Sigmoid colon (tissue), 7 donors: ENCODE results near the gene SLC24A4. TPM values are rescaled to one million over a fixed set of nuclear protein-coding genes. Genes with fewer than 3 reads are reported as not detected.

Experiments
- DNase-seq: peaks from one replicate; pipeline ENCODE4 v3.0.0-alpha.2; 2019
- H3K27ac ChIP-seq, 4 donors: fragments of 200-600 bp; sonication (generic); one replicate each; pipeline ENCODE4 v1.5.1; 2016 to 2019; ENCODE audit warnings: mild to moderate bottlenecking in 1 of 4
- H3K27me3 ChIP-seq, 3 donors: fragments of 200-600 bp; sonication (generic); one replicate each; pipeline ENCODE4 v1.5.1; 2019; ENCODE audit warnings: mild to moderate bottlenecking in 1 of 3
- H3K36me3 ChIP-seq, 4 donors: fragments of 200-600 bp; sonication (generic); one replicate each; pipeline ENCODE4 v1.5.1; 2016 to 2019
- H3K4me1 ChIP-seq, 4 donors: fragments of 200-600 bp; sonication (generic); one replicate each; pipeline ENCODE4 v1.5.1; 2017 to 2019
- H3K4me3 ChIP-seq, 4 donors: fragments of 200-600 bp; sonication (generic); one replicate each; pipeline ENCODE4 v1.5.1; 2017 to 2019; ENCODE audit warnings: mild to moderate bottlenecking in 2 of 4, moderate library complexity in 1 of 4
- H3K9me3 ChIP-seq, 4 donors: fragments of 200-600 bp in 3 of 4; sonication (generic) in 3 of 4; one replicate each; pipeline versions ENCODE4 v1.5.1 to v1.6.1; 2013 to 2019
- CTCF ChIP-seq, 4 experiments: fragments of 450-650 bp in 3 of 4; fragments of 200-600 bp in 1 of 4; IDR thresholded peaks; one replicate each; pipeline ENCODE4 v1.5.1; 2016 to 2019; ENCODE audit warnings: antibody characterized with exemption in 4 of 4, mild to moderate bottlenecking in 3 of 4, moderate library complexity in 2 of 4
- EP300 ChIP-seq, 4 donors: sonication (generic); formaldehyde crosslinking; IDR thresholded peaks; one replicate each; pipeline ENCODE4 v1.6.1; 2017; ENCODE audit warnings: antibody characterized with exemption in 4 of 4
- POLR2A ChIP-seq, 2 donors: fragments of 450-650 bp; IDR thresholded peaks; one replicate each; pipeline ENCODE4 v1.6.1; 2016; ENCODE audit warnings: antibody characterized with exemption in 2 of 2, mild to moderate bottlenecking in 2 of 2, moderate library complexity in 2 of 2
- POLR2AphosphoS5 ChIP-seq, 4 donors: sonication (generic); formaldehyde crosslinking; IDR thresholded peaks; one replicate each; pipeline ENCODE4 v1.6.1; 2017; ENCODE audit warnings: antibody characterized with exemption in 4 of 4
- WGBS, 2 donors: extraction: QIAGEN DNeasy Blood & Tissue Kit; methylation state at CpG; one replicate each; pipeline ENCODE4 v1.1.7; 2013; 5-methylcytosine and 5-hydroxymethylcytosine counted together
- intact Hi-C: fragments of 100-400 bp; cut with DNase I; formaldehyde crosslinking; loops from one replicate; pipeline ENCODE4 v1.15.1; 2023
- polyA plus RNA-seq, 3 donors: library from polyadenylated mRNA; stranded (reverse); fragments of 200-250 nt; gene quantifications; one replicate each; pipeline ENCODE4 v1.2.3, GENCODE V29; 2013
- total RNA-seq, 4 donors: library from RNA; depleted of rRNA; stranded (reverse); fragments of >200 nt; gene quantifications; one replicate each; pipeline ENCODE4 v1.1.0, GENCODE V29; 2016
- donor health status: healthy with polysubstance abuse.
- donor health status: Bipolar disorder and iron deficiency.
- donor health status: healthy.

The SLC24A4 gene
- total and polyA plus RNA-seq, 7 donors = under 0.01 to 1.4 (median 0.77) TPM; not detected in 1

- intact Hi-C loops = no loop called here
- Histone ChIP-seq H3K27me3 (peaks cover 0 to 6% (median 5%) of the 10 kb centered on the region in 3 donors), H3K4me3 (no peak overlapping the region), H3K9me3 (no peaks in the 10 kb centered on the region), H3K36me3 (no peaks in the 10 kb centered on the region), H3K4me1 (no peaks in the 10 kb centered on the region), H3K27ac (no peak overlapping the region)
- TF ChIP-seq EP300 (IDR thresholded peaks at IDR 0.05) (no peak), POLR2AphosphoS5 (IDR thresholded peaks at IDR 0.05) (no peak), POLR2A (IDR thresholded peaks at IDR 0.05) (no peak), CTCF (IDR thresholded peaks at IDR 0.05) (no peak)
- WGBS, 2 donors = 32 to 48% methylated on average over 9 of the region's 9 CpGs
- no peak for DNase-seq
Measured at GRCh38 chr14:92288994-92289660, 33.8 kb upstream of the SLC24A4 start.

GRCh38 chr14:92292673-92293072 is 30.3 kb upstream of the SLC24A4 start:
- 46 to 91% methylated on average over 2 of the region's 2 CpGs for WGBS, 2 donors
- DNase-seq = no peak
- TF ChIP-seq CTCF (IDR thresholded peaks at IDR 0.05) (no peak), EP300 (IDR thresholded peaks at IDR 0.05) (no peak), POLR2AphosphoS5 (IDR thresholded peaks at IDR 0.05) (no peak), POLR2A (IDR thresholded peaks at IDR 0.05) (no peak)

GRCh38 chr14:92294506-92294905 is 28.5 kb upstream of the SLC24A4 start:
- Histone ChIP-seq H3K36me3 (no peaks in the 10 kb centered on the region), H3K9me3 (no peaks in the 10 kb centered on the region), H3K27me3 (peaks cover 0 to 4% (median 0%) of the 10 kb centered on the region in 3 donors), H3K4me3 (no peak overlapping the region), H3K4me1 (no peaks in the 10 kb centered on the region), H3K27ac (no peak overlapping the region)
- intact Hi-C loops = no loop called here
- 71 to 83% methylated on average over 2 of the region's 2 CpGs for WGBS, 2 donors
- TF ChIP-seq EP300 (IDR thresholded peaks at IDR 0.05) = no peak
- TF ChIP-seq POLR2A (IDR thresholded peaks at IDR 0.05) = no peak
- TF ChIP-seq POLR2AphosphoS5 (IDR thresholded peaks at IDR 0.05) = no peak
- no peak for TF ChIP-seq CTCF (IDR thresholded peaks at IDR 0.05)
- DNase-seq = no peak

More at GRCh38 chr14:92292673-92293072, 30.3 kb upstream of the SLC24A4 start:
- intact Hi-C loops = no loop called here
- Histone ChIP-seq H3K4me3 (no peak overlapping the region), H3K9me3 (no peaks in the 10 kb centered on the region), H3K4me1 (no peaks in the 10 kb centered on the region), H3K27ac (no peak overlapping the region), H3K27me3 (peaks cover 0 to 11% (median 5%) of the 10 kb centered on the region in 3 donors), H3K36me3 (no peaks in the 10 kb centered on the region)

GRCh38 chr14:92297818-92298595 is 25.0 kb upstream of the SLC24A4 start:
- no peaks in the 10 kb centered on the region for H3K36me3 ChIP-seq
- H3K9me3 ChIP-seq = no peaks in the 10 kb centered on the region
- H3K4me3 ChIP-seq = no peak overlapping the region
- TF ChIP-seq EP300 (IDR thresholded peaks at IDR 0.05) (no peak), POLR2AphosphoS5 (IDR thresholded peaks at IDR 0.05) (no peak), POLR2A (IDR thresholded peaks at IDR 0.05) (no peak), CTCF (IDR thresholded peaks at IDR 0.05) (no peak)
- H3K27ac ChIP-seq = no peak overlapping the region
- WGBS, 2 donors = 74 to 84% methylated on average over 6 of the region's 6 CpGs
- peaks cover 0 to 4% (median 0%) of the 10 kb centered on the region in 3 donors for H3K27me3 ChIP-seq
- no peak for DNase-seq
- H3K4me1 ChIP-seq = no peaks in the 10 kb centered on the region
- intact Hi-C loops = no loop called here
